ENCODE results near the gene CSGALNACT2. TPM values are rescaled to one million over a fixed set of nuclear protein-coding genes. Genes with fewer than 3 reads are reported as not detected.

CSGALNACT2 gene
- total and polyA plus RNA-seq, 2 experiments from 2014 or later, result 17.4 to 27.8 TPM

GRCh38 chr10:43225004-43225786, 87.0 kb downstream of the CSGALNACT2 start:
- Histone ChIP-seq H3K4me1 (ENCODE audit: insufficient read depth) (no peaks in the 10 kb centered on the region), H3K9ac (no peak overlapping the region), H3K9me3 (ENCODE audit: low read depth) (no peaks in the 10 kb centered on the region), H3K36me3 (ENCODE audit: low read depth) (no peaks in the 10 kb centered on the region), H3K4me2 (ENCODE audit: unreplicated experiment) (no peak overlapping the region), H4K20me1 (ENCODE audit: insufficient read depth) (no peaks in the 10 kb centered on the region), H3K27me3 (replicated peaks; ENCODE audit: insufficient read depth) (peaks cover 43% of the 10 kb centered on the region), H2AFZ (no peak overlapping the region), H3K9me2 (ENCODE audit: insufficient read depth) (no peaks in the 10 kb centered on the region), H3K79me2 (ENCODE audit: insufficient read depth) (no peaks in the 10 kb centered on the region), H3K4me3 (no peak overlapping the region), H3F3A (ENCODE audit: insufficient read depth) (peaks cover 4% of the 10 kb centered on the region; the same call in 1 of the 2 replicates), H3K27ac (no peak overlapping the region)
- DNase-seq, result no peak
- 54 to 56% methylated on average over 5 of the region's 5 CpGs for WGBS, 2 experiments (ENCODE audit: low coverage in 1 of 2, low lambda C conversion rate in 2 of 2, missing lambda C conversion rate in 2 of 2)
- in situ Hi-C loops (cut with MboI), result no loop called here
- TF ChIP-seq EZH2 (IDR thresholded peaks at IDR 0.05; ENCODE audit: insufficient read depth, poor library complexity, severe bottlenecking) (no peak), EZH2phosphoT487 (IDR thresholded peaks at IDR 0.05; ENCODE audit: insufficient read depth, low read depth) (no peak)

DNA sequence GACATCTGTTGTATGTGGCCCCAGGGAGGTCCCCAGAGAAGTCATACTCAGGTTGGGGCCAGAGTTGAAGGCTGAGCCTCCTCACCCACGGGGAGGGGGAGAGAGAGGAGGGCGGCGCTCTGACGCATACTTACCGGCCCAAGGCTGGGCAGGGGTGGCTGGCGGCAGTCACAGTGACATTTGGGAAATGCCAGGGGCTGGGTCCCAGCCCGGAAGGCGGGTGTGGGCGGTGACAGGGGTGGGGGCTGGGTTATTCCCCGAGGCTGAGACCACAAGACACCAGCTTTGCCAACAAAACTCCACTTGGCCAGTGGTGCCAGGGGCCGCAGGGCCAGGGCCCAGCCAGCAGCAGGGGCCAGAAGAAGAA, 87.5 kb downstream of the CSGALNACT2 start:
- no peak overlapping the region for H3K4me2 ChIP-seq (ENCODE audit: unreplicated experiment)
- H3K79me2 ChIP-seq (ENCODE audit: insufficient read depth), result no peaks in the 10 kb centered on the region
- no peaks in the 10 kb centered on the region for H3K9me3 ChIP-seq (ENCODE audit: low read depth)
- H2AFZ ChIP-seq, result no peak overlapping the region
- no peaks in the 10 kb centered on the region for H3K36me3 ChIP-seq (ENCODE audit: low read depth)
- TF ChIP-seq EZH2 (IDR thresholded peaks at IDR 0.05; ENCODE audit: insufficient read depth, poor library complexity, severe bottlenecking), result no peak
- no peak for TF ChIP-seq EZH2phosphoT487 (IDR thresholded peaks at IDR 0.05; ENCODE audit: insufficient read depth, low read depth)
- peaks cover 49% of the 10 kb centered on the region for H3K27me3 ChIP-seq (replicated peaks; ENCODE audit: insufficient read depth)
- H3K4me3 ChIP-seq, result no peak overlapping the region
- no peaks in the 10 kb centered on the region for H3K4me1 ChIP-seq (ENCODE audit: insufficient read depth)
- 46 to 50% methylated on average over 11 of the region's 11 CpGs for WGBS, 2 experiments (ENCODE audit: low coverage in 1 of 2, low lambda C conversion rate in 2 of 2, missing lambda C conversion rate in 2 of 2)
- H3K9ac ChIP-seq, result no peak overlapping the region
- no peak for DNase-seq
- in situ Hi-C loops (cut with MboI), result no loop called here
- H4K20me1 ChIP-seq (ENCODE audit: insufficient read depth), result no peaks in the 10 kb centered on the region
- H3K27ac ChIP-seq, result no peak overlapping the region
- H3K9me2 ChIP-seq (ENCODE audit: insufficient read depth), result no peaks in the 10 kb centered on the region
- peaks cover 4% of the 10 kb centered on the region; the same call in 1 of the 2 replicates for H3F3A ChIP-seq (ENCODE audit: insufficient read depth)

GRCh38 chr10:43226441-43226840, 88.2 kb downstream of the CSGALNACT2 start:
- no peak for DNase-seq
- no peaks in the 10 kb centered on the region for H3K4me1 ChIP-seq (ENCODE audit: insufficient read depth)
- no peak overlapping the region for H3K27ac ChIP-seq
- H2AFZ ChIP-seq, result no peak overlapping the region
- no peaks in the 10 kb centered on the region for H3K9me3 ChIP-seq (ENCODE audit: low read depth)
- 64 to 82% methylated on average over 3 to 6 of the region's 6 CpGs for WGBS, 2 experiments (ENCODE audit: low coverage in 1 of 2, low lambda C conversion rate in 2 of 2, missing lambda C conversion rate in 2 of 2)
- no peak overlapping the region for H3K4me2 ChIP-seq (ENCODE audit: unreplicated experiment)
- no peak overlapping the region for H3K4me3 ChIP-seq
- no peak for TF ChIP-seq EZH2phosphoT487 (IDR thresholded peaks at IDR 0.05; ENCODE audit: insufficient read depth, low read depth)
- TF ChIP-seq EZH2 (IDR thresholded peaks at IDR 0.05; ENCODE audit: insufficient read depth, poor library complexity, severe bottlenecking), result no peak
- in situ Hi-C loops (cut with MboI), result no loop called here
- H3K36me3 ChIP-seq (ENCODE audit: low read depth), result no peaks in the 10 kb centered on the region
- H3K79me2 ChIP-seq (ENCODE audit: insufficient read depth), result no peaks in the 10 kb centered on the region
- peaks cover 4% of the 10 kb centered on the region; the same call in 1 of the 2 replicates for H3F3A ChIP-seq (ENCODE audit: insufficient read depth)
- no peaks in the 10 kb centered on the region for H3K9me2 ChIP-seq (ENCODE audit: insufficient read depth)
- H3K27me3 ChIP-seq (replicated peaks; ENCODE audit: insufficient read depth), result peaks cover 55% of the 10 kb centered on the region
- no peaks in the 10 kb centered on the region for H4K20me1 ChIP-seq (ENCODE audit: insufficient read depth)
- H3K9ac ChIP-seq, result no peak overlapping the region

GRCh38 chr10:43226851-43227845, 88.9 kb downstream of the CSGALNACT2 start:
- Histone ChIP-seq H3K79me2 (ENCODE audit: insufficient read depth) (no peaks in the 10 kb centered on the region), H3K27ac (no peak overlapping the region), H3K36me3 (ENCODE audit: low read depth) (no peaks in the 10 kb centered on the region), H4K20me1 (ENCODE audit: insufficient read depth) (no peaks in the 10 kb centered on the region), H2AFZ (no peak overlapping the region), H3K9me3 (ENCODE audit: low read depth) (no peaks in the 10 kb centered on the region), H3K27me3 (replicated peaks; ENCODE audit: insufficient read depth) (peaks cover 55% of the 10 kb centered on the region), H3K4me1 (ENCODE audit: insufficient read depth) (no peaks in the 10 kb centered on the region), H3K4me3 (no peak overlapping the region), H3K9ac (no peak overlapping the region), H3K9me2 (ENCODE audit: insufficient read depth) (no peaks in the 10 kb centered on the region), H3F3A (ENCODE audit: insufficient read depth) (peaks cover 4% of the 10 kb centered on the region; the same call in 1 of the 2 replicates), H3K4me2 (ENCODE audit: unreplicated experiment) (no peak overlapping the region)
- in situ Hi-C loops (cut with MboI), result no loop called here
- TF ChIP-seq EZH2phosphoT487 (IDR thresholded peaks at IDR 0.05; ENCODE audit: insufficient read depth, low read depth) (no peak), EZH2 (IDR thresholded peaks at IDR 0.05; ENCODE audit: insufficient read depth, poor library complexity, severe bottlenecking) (no peak)
- no peak for DNase-seq
- 70 to 87% methylated on average over 8 of the region's 8 CpGs for WGBS, 2 experiments (ENCODE audit: low coverage in 1 of 2, low lambda C conversion rate in 2 of 2, missing lambda C conversion rate in 2 of 2)

Data from GM23248 (cell line).